Measurements from ENCODE around the gene SALL1. TPM values are rescaled to one million over a fixed set of nuclear protein-coding genes. Genes with fewer than 3 reads are reported as not detected.

Gene SALL1
- total and polyA plus RNA-seq, 2 of the 4 experiments (the other 2 are of a cell fraction): 0.90 to 5.2 TPM

GRCh38 chr16:51131619-51132018, 19.5 kb downstream of the SALL1 start:
- no peak overlapping the region for H2BK5ac ChIP-seq (ENCODE audit: low read depth, low read length, poor library complexity, severe bottlenecking)
- H2BK20ac ChIP-seq (ENCODE audit: low read depth, low read length): no peak overlapping the region
- H3K4me3 ChIP-seq (ENCODE audit: insufficient read depth, low read depth, low read length): no peak overlapping the region
- H3K36me3 ChIP-seq (ENCODE audit: control insufficient read depth, insufficient read depth, low read length): no peaks in the 10 kb centered on the region
- peaks cover 10% of the 10 kb centered on the region for H3K27me3 ChIP-seq (ENCODE audit: control insufficient read depth, insufficient read depth, low read length)
- no peaks in the 10 kb centered on the region for H3K9me3 ChIP-seq (ENCODE audit: control insufficient read depth, insufficient read depth, low read length)
- no peak overlapping the region for H4K5ac ChIP-seq (ENCODE audit: low read depth, low read length)
- H2AK5ac ChIP-seq (ENCODE audit: low read depth, low read length): no peak overlapping the region
- in situ Hi-C loops (cut with MboI; ENCODE audit: low sequenced_read_pairs) (no loop called here), dilution Hi-C loops (cut with HindIII; ENCODE audit: low sequenced_read_pairs, unreplicated experiment) (no loop called here), intact Hi-C loops (cut with micrococcal nuclease) (no loop called here)
- TF ChIP-seq MAZ (IDR thresholded peaks at IDR 0.05; ENCODE audit: borderline replicate concordance, low read depth, low read length): no peak
- TF ChIP-seq RCOR1 (IDR thresholded peaks at IDR 0.05; ENCODE audit: insufficient replicate concordance, low read length): no peak
- TF ChIP-seq CTCF (conservative IDR thresholded peaks at IDR 0.05; ENCODE audit: low read depth, low read length): no peak
- no peak for TF ChIP-seq CEBPB (IDR thresholded peaks at IDR 0.05; ENCODE audit: low read depth, low read length)
- TF ChIP-seq RAD21 (IDR thresholded peaks at IDR 0.05; ENCODE audit: low read length): no peak
- no peak for TF ChIP-seq SMC3 (IDR thresholded peaks at IDR 0.05; ENCODE audit: low read depth, low read length)
- no peak for TF ChIP-seq MAFK (IDR thresholded peaks at IDR 0.05; ENCODE audit: low read depth, low read length)
- TF ChIP-seq USF2 (IDR thresholded peaks at IDR 0.05; ENCODE audit: low read depth, low read length): no peak
- no peak for TF ChIP-seq POLR2A (IDR thresholded peaks at IDR 0.05; ENCODE audit: low read depth, low read length)
- no peak for TF ChIP-seq CHD1 (IDR thresholded peaks at IDR 0.05; ENCODE audit: low read depth, low read length)
- no peak for TF ChIP-seq MXI1 (IDR thresholded peaks at IDR 0.05; ENCODE audit: borderline replicate concordance, low read depth, low read length)
- TF ChIP-seq FOS (IDR thresholded peaks at IDR 0.05; ENCODE audit: low read depth, low read length): no peak
- no peak for TF ChIP-seq RFX5 (IDR thresholded peaks at IDR 0.05; ENCODE audit: low read depth, low read length)
- TF ChIP-seq BHLHE40 (IDR thresholded peaks at IDR 0.05; ENCODE audit: low read depth, low read length): no peak
- no peak for TF ChIP-seq ELK1 (IDR thresholded peaks at IDR 0.05; ENCODE audit: borderline replicate concordance, low read depth, low read length)
- no peak for TF ChIP-seq NFE2L2 (IDR thresholded peaks at IDR 0.05; ENCODE audit: low read depth, low read length)
- no peak overlapping the region for H3K56ac ChIP-seq (ENCODE audit: extremely low read depth, insufficient read depth, low read length)
- H4K8ac ChIP-seq (ENCODE audit: low read depth in 2 of 2, low read length in 2 of 2): no peak overlapping the region
- H3K4ac ChIP-seq (ENCODE audit: low read depth, low read length): no peak overlapping the region
- H2AK9ac ChIP-seq (replicated peaks; ENCODE audit: low read depth, low read length, poor library complexity): no peak overlapping the region
- peaks cover 5% of the 10 kb centered on the region; the same call in 1 of the 2 replicates for H3K4me1 ChIP-seq (ENCODE audit: control insufficient read depth, insufficient read depth, low read length)
- H2BK15ac ChIP-seq (ENCODE audit: low read depth, low read length): no peak overlapping the region
- H2AFZ ChIP-seq (replicated peaks; ENCODE audit: low read length, poor library complexity): no peak overlapping the region
- no peak overlapping the region for H3K14ac ChIP-seq (replicated peaks; ENCODE audit: low read depth, low read length)
- 73% methylated on average over 3 of the region's 11 CpGs; no CpG with 5 or more reads in 1 of the 2 experiments for WGBS, 2 experiments (ENCODE audit: extremely low coverage in 2 of 2, insufficient read length in 1 of 2)
- DNase-seq (no peak), ATAC-seq (ENCODE audit: low read depth) (no peak)
- H3K79me1 ChIP-seq (ENCODE audit: low read depth in 1 of 2, low read length in 2 of 2): no peaks in the 10 kb centered on the region
- no peak overlapping the region for H4K91ac ChIP-seq (ENCODE audit: insufficient read depth, low read depth, low read length)
- no peak overlapping the region for H3K27ac ChIP-seq (ENCODE audit: insufficient read depth, low read length)
- no peak overlapping the region for H3K18ac ChIP-seq (ENCODE audit: low read depth, low read length)
- no peak overlapping the region for H3K23ac ChIP-seq (ENCODE audit: low read depth, low read length)
- ChIA-PET POLR2A (ENCODE audit: unreplicated experiment) (no interaction called here), CTCF (no interaction called here)
- no TSS peak for BruUV-seq (replicated peaks)
- H3K9me1 ChIP-seq (ENCODE audit: insufficient read depth, low read length): no peaks in the 10 kb centered on the region
- no peaks in the 10 kb centered on the region for H4K20me1 ChIP-seq (ENCODE audit: insufficient read depth, low read length)
- no peak overlapping the region for H2BK120ac ChIP-seq (ENCODE audit: low read depth, low read length)
- no peak overlapping the region for H3K9ac ChIP-seq (ENCODE audit: low read depth, low read length)
- H3K4me2 ChIP-seq (ENCODE audit: low read depth, low read length): no peak overlapping the region
